ENCODE data around the gene DLG2.

DNA sequence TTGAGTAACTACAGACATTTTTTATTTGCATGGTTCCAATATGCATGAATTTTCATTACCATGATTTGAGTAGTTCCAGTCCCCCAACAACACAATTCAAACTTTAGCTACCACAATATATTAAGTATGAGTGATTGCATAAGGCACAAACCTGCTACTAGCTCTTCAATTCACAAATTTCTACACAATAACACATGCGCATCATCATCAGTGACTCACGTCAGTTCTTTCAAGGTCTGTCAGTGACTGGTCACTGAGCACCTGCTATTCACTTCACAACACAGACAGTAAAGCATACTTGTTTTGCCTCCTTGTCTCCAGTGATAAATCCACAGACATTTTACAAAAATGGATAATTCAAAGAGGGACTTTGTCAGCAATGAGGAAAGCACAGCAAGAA is 1905.9 kb downstream of the DLG2 start:
- TF ChIP-seq, protein P1, sequence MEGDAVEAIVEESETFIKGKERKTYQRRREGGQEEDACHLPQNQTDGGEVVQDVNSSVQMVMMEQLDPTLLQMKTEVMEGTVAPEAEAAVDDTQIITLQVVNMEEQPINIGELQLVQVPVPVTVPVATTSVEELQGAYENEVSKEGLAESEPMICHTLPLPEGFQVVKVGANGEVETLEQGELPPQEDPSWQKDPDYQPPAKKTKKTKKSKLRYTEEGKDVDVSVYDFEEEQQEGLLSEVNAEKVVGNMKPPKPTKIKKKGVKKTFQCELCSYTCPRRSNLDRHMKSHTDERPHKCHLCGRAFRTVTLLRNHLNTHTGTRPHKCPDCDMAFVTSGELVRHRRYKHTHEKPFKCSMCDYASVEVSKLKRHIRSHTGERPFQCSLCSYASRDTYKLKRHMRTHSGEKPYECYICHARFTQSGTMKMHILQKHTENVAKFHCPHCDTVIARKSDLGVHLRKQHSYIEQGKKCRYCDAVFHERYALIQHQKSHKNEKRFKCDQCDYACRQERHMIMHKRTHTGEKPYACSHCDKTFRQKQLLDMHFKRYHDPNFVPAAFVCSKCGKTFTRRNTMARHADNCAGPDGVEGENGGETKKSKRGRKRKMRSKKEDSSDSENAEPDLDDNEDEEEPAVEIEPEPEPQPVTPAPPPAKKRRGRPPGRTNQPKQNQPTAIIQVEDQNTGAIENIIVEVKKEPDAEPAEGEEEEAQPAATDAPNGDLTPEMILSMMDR (IDR thresholded peaks at IDR 0.05), result no peak
- no peak for TF ChIP-seq POLR2A (IDR thresholded peaks at IDR 0.05)
